HL-60 (cell line): ENCODE data around the gene ANO1.

Experiments used
- DNase-seq, 2 experiments: peaks; one replicate each; pipeline ENCODE4 v3.0.0-alpha.2; 2010 to 2020; ENCODE audit warnings: low read depth in 1 of 2, low spot score in 1 of 2
- H3K27ac ChIP-seq: fragments of 250-450 bp; sonication (Bioruptor Pico); replicated peaks from 2 replicates; pipeline ENCODE4 v1.5.1; 2020; ENCODE audit warnings: mild to moderate bottlenecking, moderate library complexity
- H3K27me3 ChIP-seq: fragments of 250-450 bp; sonication (Bioruptor Pico); 2 replicates; pipeline ENCODE4 v1.5.1; 2021; ENCODE audit warnings: mild to moderate bottlenecking, moderate library complexity; ENCODE audit not compliant: insufficient read depth, poor library complexity, severe bottlenecking
- H3K4me3 ChIP-seq: replicated peaks from 2 replicates; pipeline ENCODE4 v1.5.1; 2011; ENCODE audit warnings: mild to moderate bottlenecking, control low read depth, low read length; ENCODE audit not compliant: insufficient read depth
- GABPA ChIP-seq: IDR thresholded peaks from 2 replicates; pipeline ENCODE4 v1.6.1; 2012; ENCODE audit warnings: low read depth
- POLR2AphosphoS5 ChIP-seq: IDR thresholded peaks from 2 replicates; pipeline ENCODE4 v1.6.1; 2012; ENCODE audit warnings: low read depth
- SPI1 ChIP-seq: IDR thresholded peaks from 2 replicates; pipeline ENCODE4 v1.6.1; 2012; ENCODE audit warnings: low read depth, mild to moderate bottlenecking, borderline replicate concordance
- TF ChIP-seq, protein P1 (sequence below): IDR thresholded peaks from 2 replicates; pipeline ENCODE4 v1.6.1; 2012; ENCODE audit warnings: low read depth; ENCODE audit not compliant: insufficient replicate concordance
- TF ChIP-seq, protein P2 (sequence below): IDR thresholded peaks from one replicate; pipeline ENCODE4 v1.5.1; 2011; ENCODE audit warnings: low read length, control low read depth, inconsistent platforms; ENCODE audit not compliant: insufficient read depth

ANO1 gene

DNA sequence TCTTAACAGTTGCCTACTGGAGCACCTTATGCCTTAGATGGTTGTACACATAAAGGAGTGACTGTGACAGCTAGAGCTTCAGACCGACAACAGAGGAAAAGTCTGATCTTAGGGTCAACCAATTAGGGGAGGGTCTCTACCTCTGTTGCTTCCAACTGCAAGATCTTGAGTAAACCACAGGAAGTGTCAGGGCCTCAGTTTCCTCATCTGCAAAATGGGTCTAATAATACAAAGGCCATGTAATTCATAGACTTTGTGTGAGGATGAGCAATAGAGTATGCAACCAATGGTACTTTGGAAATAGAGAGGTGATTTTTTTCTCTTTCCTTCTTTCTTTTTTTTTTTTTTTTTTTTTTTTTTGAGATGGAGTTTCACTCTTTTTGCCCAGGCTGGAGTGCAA, 16.4 kb upstream of the ANO1 start:
- no peak for DNase-seq
- H3K27ac ChIP-seq, result no peak overlapping the region
- TF ChIP-seq POLR2AphosphoS5, result no peak
- TF ChIP-seq, protein P1, sequence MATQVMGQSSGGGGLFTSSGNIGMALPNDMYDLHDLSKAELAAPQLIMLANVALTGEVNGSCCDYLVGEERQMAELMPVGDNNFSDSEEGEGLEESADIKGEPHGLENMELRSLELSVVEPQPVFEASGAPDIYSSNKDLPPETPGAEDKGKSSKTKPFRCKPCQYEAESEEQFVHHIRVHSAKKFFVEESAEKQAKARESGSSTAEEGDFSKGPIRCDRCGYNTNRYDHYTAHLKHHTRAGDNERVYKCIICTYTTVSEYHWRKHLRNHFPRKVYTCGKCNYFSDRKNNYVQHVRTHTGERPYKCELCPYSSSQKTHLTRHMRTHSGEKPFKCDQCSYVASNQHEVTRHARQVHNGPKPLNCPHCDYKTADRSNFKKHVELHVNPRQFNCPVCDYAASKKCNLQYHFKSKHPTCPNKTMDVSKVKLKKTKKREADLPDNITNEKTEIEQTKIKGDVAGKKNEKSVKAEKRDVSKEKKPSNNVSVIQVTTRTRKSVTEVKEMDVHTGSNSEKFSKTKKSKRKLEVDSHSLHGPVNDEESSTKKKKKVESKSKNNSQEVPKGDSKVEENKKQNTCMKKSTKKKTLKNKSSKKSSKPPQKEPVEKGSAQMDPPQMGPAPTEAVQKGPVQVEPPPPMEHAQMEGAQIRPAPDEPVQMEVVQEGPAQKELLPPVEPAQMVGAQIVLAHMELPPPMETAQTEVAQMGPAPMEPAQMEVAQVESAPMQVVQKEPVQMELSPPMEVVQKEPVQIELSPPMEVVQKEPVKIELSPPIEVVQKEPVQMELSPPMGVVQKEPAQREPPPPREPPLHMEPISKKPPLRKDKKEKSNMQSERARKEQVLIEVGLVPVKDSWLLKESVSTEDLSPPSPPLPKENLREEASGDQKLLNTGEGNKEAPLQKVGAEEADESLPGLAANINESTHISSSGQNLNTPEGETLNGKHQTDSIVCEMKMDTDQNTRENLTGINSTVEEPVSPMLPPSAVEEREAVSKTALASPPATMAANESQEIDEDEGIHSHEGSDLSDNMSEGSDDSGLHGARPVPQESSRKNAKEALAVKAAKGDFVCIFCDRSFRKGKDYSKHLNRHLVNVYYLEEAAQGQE, result no peak
- TF ChIP-seq GABPA, result no peak
- no peak for TF ChIP-seq SPI1
- TF ChIP-seq, protein P2, sequence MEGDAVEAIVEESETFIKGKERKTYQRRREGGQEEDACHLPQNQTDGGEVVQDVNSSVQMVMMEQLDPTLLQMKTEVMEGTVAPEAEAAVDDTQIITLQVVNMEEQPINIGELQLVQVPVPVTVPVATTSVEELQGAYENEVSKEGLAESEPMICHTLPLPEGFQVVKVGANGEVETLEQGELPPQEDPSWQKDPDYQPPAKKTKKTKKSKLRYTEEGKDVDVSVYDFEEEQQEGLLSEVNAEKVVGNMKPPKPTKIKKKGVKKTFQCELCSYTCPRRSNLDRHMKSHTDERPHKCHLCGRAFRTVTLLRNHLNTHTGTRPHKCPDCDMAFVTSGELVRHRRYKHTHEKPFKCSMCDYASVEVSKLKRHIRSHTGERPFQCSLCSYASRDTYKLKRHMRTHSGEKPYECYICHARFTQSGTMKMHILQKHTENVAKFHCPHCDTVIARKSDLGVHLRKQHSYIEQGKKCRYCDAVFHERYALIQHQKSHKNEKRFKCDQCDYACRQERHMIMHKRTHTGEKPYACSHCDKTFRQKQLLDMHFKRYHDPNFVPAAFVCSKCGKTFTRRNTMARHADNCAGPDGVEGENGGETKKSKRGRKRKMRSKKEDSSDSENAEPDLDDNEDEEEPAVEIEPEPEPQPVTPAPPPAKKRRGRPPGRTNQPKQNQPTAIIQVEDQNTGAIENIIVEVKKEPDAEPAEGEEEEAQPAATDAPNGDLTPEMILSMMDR, result no peak
- no peaks in the 10 kb centered on the region for H3K27me3 ChIP-seq
- no peak overlapping the region for H3K4me3 ChIP-seq

DNA sequence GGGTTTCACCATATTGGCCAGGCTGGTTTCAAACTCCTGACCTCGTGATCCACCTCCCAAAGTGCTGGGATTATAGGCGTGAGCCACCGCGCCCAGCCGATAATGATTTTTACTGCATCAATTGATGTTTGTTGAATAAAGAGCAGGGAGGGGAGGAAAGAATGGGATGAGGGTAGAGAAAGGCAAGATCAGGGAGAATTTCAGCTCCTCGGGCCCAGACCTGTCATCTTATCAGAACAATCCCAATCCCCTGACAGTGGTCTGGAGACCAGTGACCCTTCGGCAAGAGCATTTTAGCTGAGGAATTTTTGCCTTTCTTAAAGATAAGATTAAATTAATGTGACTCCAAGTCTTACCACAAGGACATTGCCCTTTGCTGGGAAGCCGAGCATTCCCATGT, 15.0 kb upstream of the ANO1 start:
- no peak overlapping the region for H3K4me3 ChIP-seq
- DNase-seq, result no peak
- TF ChIP-seq GABPA (no peak), SPI1 (no peak), POLR2AphosphoS5 (no peak)
- TF ChIP-seq, protein P1, result no peak
- TF ChIP-seq, protein P2, result no peak
- H3K27ac ChIP-seq, result no peak overlapping the region
- H3K27me3 ChIP-seq, result no peaks in the 10 kb centered on the region

DNA sequence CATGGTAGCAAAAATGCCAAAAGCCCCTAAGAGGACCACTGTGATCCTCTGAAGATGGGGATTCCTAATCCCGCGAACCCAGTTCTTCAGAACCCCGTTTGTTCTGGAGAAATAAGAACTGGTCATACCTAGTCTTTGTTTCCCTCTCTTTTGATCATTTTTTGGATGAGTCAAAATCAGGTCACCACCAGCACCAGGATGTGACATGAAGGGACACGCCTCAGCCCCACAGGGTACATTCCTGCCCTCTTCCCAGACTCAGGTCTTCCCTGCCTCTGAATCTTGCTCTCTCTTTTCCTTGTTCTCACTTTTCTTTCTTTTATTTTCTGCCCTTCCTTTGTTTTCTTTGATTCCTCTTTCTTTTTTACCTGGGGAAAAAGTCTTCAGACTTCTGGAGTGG, 14.6 kb upstream of the ANO1 start:
- TF ChIP-seq POLR2AphosphoS5 (no peak), SPI1 (no peak), GABPA (no peak)
- TF ChIP-seq, protein P2, result no peak
- TF ChIP-seq, protein P1, result no peak
- H3K27ac ChIP-seq, result no peak overlapping the region

More for the DNA sequence above, 14.6 kb upstream of the ANO1 start:
- H3K4me3 ChIP-seq, result no peak overlapping the region
- no peak for DNase-seq
- H3K27me3 ChIP-seq, result no peaks in the 10 kb centered on the region
